GM21737 (cell line): ENCODE data around the gene SNX24.
"Not testable (repeated sequence)": the region's sequence is repeated elsewhere in the genome, so short reads cannot be mapped to it uniquely, and the experiment has no call there.

ENCODE experiments used
- ATAC-seq: cut with Tn5 transposase; IDR thresholded peaks from one replicate; pipeline ENCODE4 v1.9.1; 2021; ENCODE audit warnings: mild to moderate bottlenecking, moderate library complexity; ENCODE audit not compliant: unreplicated experiment

Gene SNX24, protein sequence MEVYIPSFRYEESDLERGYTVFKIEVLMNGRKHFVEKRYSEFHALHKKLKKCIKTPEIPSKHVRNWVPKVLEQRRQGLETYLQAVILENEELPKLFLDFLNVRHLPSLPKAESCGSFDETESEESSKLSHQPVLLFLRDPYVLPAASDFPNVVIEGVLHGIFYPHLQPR

GRCh38 chr5:122845229-122846050, at the start of gene SNX24:
Gene SNX24 (plus strand): TSS chr5:122845613. CDS start chr5:122845634, 21 bp downstream.
- peak; percentile 85 for ATAC-seq

GRCh38 chr5:122805481-122805880, 39.9 kb upstream of the SNX24 start:
- no peak for ATAC-seq

DNA sequence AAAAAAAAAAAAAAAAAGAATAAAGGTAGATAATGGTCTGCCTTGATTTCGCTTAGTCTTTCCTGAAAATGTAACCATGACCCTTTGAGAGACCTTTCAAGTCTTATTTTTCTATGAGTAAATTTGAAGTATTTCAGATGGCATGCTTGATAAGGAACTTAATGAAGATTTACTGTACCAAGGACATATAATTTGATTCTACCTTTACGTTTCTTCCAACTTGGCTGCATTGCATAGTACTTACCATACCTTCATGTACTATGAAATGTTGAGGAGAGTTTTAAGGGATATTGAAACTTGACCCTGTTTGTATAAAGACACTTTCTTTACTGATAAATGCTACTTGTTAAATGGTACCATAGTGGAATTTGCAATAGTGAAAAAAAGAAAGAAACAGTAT, 35.0 kb upstream of the SNX24 start:
- no peak for ATAC-seq

DNA sequence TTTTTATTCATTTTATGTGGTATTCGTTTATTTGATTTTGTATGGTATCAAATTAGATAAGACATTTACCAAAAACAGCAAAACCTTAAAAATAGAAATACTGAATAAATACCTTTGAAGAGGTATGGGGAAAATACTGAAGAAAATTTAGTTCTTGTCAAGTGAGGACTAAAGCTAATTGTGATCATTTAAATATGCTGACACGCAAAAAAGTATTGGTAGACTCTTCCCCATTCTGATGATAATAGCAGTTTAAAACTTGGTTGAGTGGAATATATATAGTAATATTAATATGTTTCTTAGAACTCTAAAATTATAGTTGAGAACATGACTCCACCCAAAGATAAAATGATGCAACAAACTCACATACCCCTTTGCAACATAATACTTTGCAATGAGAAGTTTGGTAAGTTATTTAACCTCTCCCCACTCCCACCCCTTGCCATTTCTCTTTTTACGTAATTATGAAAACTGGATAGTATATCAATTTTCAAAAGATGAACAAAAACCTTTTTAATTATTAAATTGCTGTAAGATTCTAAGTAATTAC, 30.1 kb upstream of the SNX24 start:
- ATAC-seq, result no peak

DNA sequence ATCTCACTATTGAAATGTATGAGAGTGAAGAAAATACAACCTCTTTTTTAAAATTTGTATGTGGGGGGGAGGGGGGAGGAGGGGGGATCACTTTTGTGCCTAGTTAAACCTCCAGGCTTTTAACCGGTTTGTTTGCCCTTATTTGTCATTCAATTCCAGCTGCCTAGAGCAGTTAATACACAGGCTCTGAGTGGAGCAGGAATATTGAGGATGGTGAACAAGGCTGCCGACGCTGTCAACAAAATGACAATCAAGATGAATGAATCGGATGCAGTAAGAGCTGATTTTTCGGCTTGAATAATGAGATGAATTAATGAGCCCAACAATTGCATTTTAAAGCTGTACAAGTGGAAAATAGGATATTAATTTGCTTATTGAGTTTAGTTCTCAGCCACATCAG, 28.7 kb upstream of the SNX24 start:
- no peak for ATAC-seq

GRCh38 chr5:122831984-122832383, 13.4 kb upstream of the SNX24 start:
- ATAC-seq, result no peak

DNA sequence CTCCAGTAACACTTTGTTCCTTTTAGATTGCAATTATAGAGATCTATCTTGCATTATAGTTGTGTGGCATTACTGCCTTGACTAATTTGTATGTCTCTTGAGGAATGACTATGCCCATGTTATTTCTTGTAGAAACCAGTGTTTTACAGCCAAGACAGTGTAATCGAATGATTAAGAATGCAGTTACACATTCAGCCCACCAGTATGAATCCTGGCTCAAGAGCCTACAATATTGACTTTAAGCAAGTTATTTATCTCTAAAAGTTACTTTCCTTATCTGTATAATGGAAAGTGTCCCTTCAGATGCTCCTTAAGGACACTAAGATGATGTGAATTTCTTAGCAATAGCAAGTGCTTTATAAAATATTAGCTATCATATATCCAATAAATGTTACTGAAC, 9.7 kb upstream of the SNX24 start:
- no peak for ATAC-seq

- ATAC-seq, result no peak
Measured at GRCh38 chr5:122836947-122837346, 8.5 kb upstream of the SNX24 start.

DNA sequence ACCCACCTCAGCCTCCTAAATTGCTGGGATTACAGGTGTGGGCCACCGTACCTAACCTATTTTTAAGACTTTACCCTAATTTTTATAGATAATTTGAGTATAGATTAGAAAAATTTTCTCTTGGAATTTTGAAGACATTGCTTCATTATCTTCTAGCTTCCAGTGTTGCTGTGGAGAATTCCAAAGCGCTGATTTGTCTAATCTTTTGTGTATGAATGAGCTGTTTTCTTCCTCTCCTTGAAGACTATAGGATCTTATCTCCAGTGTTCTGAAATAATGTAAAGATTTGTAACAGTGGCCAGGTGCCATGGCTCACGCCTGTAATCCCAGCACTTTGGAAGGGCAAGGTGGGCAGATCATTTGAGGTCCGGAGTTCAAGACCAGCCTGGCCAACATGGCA, 5.7 kb upstream of the SNX24 start:
- no peak for ATAC-seq

DNA sequence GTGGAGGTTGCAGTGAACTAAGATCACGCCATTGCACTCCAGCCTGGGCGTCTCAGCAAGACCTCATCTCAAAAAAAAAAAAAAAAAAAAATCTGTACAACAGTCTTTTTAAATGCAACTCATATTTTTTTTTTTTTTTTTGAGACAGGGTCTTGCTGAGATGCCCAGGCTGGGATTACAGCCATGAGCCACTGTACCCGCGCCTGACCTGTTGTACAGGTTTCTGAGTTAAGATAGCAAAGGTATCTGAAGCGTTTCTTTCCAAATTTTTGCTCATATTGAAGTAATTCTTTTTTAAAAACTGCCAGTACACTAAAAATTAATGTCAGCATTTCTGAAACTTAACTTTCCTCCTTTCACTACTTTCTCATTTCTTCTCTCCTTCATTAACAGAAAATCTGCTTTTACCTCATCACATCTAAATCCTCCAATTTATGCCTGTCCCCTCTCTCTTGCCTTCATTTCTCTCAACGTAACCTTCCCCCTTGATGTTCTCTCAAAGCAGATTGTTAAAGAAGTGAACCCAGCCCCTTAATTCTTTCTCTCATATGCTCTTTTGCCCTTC, 3.3 kb upstream of the SNX24 start:
- ATAC-seq, result no peak

DNA sequence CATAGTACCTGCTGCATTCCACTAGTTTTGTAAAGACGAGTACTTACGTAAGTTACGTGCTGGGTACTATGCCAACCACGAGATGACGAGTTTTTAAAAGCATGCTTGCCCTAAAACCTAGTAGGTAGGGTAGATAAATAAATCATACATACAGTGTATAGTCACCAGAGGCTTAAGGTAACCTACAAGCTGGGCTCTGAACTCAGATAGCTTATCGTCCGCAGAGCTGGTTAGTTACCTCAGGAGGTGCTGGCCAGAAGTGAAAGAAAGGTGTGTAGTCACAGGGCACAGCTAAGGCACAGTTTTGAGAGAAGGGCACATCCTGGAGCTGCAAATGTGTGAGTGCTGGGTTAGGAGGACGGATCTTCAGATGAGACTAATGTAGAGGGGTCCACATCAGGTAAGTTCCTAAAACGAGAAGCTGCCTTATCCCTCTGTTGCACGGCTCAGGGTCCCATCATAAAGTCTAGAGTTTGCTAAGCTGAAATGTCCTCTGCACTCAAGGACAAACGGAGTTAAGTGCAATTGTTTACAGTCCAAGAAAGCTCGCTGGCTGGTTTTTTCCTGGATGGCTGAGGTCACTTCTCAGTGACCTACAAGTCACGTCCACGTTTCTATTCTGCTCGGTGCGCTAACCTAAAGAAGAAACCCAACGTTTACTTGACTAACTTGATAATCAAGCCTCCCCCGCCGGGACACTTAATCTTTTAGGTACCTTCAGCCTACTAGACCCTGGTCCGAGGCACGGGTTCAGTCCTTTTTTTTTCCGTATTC, 1.1 kb upstream of the SNX24 start:
- ATAC-seq, result peak; percentile 1

DNA sequence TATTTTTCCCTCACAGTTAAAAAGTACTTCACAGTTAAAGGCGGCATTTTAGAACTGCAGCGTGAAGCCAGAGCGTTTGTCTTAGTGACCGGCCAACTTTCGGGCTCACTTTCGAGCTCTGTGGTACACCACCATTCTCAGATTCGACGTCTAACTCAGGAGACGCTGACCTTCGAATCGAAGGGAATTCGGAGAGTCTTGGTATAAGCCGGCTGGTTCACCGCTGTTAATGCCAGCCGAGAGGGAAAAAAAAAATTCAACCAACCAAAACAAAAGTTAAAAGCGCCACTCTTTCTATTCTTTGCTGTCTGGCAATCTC, 544 bp upstream of the SNX24 start:
- peak; percentile 45 for ATAC-seq

DNA sequence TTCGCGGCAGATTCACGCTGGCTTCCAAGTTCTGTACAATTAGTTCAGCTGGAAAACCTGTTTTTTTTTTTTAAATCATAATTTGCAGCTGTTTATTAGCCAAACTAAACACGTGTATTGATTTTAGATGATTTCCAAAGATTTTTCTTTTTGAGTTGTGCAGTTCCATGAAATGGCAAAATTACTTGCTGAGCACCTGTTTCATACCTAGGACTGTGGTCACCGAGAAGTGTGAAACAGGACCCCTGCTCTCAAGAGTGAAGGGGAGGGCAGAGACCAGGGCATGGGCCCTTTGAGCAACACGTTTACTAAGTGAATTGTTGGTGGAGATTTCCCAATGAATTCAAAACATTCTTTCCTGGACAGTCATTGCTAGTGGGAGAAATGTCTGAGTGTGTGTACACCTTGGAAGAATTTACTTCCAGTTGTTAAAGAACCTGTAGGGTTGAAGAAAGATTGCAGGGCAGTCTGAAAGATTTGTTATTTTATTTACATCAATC, 688 bp downstream of the SNX24 start:
- no peak for ATAC-seq

DNA sequence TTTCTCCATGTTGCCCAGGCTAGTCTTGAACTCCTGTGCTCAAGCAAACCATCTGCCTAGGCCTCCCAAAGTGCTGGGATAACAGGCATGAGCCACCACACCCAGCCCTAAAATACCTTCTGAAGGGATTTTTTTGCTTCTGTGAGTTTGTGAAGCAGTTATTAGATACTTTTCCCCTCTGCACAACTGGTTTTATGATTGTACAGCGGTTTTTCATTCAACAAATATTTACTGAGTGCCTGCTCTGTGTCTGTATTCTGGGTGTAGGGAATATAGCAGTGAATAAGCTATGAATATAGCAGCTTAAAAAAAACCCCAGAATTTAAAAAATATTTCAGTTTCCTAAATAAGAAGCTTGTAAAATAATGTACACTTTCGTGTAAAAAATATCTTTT, 2.3 kb downstream of the SNX24 start:
- ATAC-seq, result no peak

DNA sequence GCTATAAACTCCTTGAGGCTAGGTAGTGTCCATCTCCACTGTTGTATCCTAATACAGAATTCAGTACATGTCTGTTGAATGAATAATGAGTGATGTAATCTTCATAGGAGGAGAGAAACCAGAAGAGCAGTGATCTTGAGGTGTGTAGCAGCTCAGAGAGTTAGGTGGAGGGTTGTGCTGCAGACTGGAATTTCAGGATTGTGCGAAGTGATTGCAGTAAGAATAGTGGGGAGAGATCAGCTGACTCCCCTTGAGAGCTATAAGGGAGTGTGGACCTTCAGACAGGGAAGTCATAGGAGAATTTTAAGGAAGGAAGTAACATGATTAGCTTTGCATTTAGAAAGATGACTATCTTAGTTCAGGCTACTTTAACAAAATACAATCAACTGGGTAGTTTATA, 4.4 kb downstream of the SNX24 start:
- ATAC-seq, result no peak

DNA sequence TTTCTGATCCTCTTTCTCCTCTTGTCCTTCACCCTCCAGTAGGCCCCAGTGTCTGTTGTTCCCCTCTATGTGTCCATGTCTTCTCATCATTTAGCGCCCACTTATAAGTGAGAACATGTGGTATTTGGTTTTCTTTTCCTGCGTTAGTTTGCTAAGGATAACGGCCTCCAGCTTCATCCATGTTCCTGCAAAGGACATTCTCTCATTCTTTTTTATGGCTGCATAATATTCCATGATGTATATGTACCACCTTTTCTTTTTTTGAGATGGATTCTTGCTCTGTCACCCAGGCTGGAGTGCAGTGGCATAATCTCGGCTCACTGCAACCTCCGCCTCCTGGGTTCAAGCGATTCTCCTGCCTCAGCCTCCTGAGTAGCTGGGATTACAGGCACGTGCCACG, 12.1 kb downstream of the SNX24 start:
- ATAC-seq, result not testable (repeated sequence)

- no peak for ATAC-seq
Measured at GRCh38 chr5:122858451-122858850, 13.0 kb downstream of the SNX24 start.

GRCh38 chr5:122863240-122863639, 17.8 kb downstream of the SNX24 start:
- no peak for ATAC-seq

DNA sequence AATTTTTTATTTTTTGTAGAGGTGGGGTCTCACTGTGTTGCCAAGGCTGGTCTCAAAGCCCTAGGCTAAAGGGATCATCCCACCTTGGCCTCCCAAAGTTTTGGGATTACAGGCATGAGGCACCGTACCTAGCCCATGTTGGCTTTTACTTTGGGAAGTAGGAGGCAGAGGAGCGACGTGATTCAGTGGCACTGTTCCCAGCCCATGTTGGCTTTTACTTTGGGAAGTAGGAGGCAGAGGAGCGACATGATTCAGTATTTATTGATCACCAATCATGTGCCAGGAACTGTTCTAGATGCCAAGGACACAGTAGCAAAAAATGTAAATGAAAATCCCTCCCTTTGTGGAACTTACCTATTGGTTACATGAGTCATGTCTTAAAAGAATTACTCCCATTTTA, 18.3 kb downstream of the SNX24 start:
- no peak for ATAC-seq

DNA sequence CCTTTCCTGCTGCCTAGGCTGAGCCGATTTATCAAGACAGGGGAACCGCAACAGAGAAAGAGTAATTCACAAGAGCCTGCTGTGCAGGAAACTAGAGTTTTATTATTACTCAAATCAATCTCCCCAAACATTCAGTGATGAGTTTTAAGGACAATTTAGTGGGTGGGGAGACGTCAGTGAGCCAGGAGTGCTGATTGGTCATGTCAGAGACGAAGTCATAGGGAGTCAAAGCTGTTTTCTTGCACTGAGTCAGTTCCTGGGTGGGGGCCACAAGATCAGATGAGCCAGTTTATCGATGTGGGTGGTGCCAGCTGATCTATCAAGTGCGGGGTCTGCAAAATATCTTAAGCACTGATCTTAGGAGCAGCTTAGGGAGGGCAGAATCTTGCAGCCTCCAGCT, 19.0 kb downstream of the SNX24 start:
- no peak for ATAC-seq

GRCh38 chr5:122864842-122865241, 19.4 kb downstream of the SNX24 start:
- ATAC-seq, result no peak
